Breast epithelium (tissue), 4 donors: ENCODE measurements around the gene TMEM120A. TPM values are rescaled to one million over a fixed set of nuclear protein-coding genes. Genes with fewer than 3 reads are reported as not detected.

Experiments
- DNase-seq, 2 donors: peaks; one replicate each; pipeline ENCODE4 v3.0.0-alpha.2; 2019; ENCODE audit warnings: low spot score in 2 of 2
- H3K27ac ChIP-seq, 2 donors: fragments of 200-600 bp; sonication (generic) in 1 of 2; one replicate each; pipeline ENCODE4 v1.5.1; 2016 to 2019; ENCODE audit warnings: mild to moderate bottlenecking in 1 of 2
- H3K27me3 ChIP-seq, 2 donors: fragments of 200-600 bp; sonication (generic) in 1 of 2; one replicate each; pipeline versions ENCODE4 v1.5.1 to v1.6.0; 2017 to 2019; ENCODE audit warnings: control low read depth in 1 of 2, mild to moderate bottlenecking in 1 of 2
- H3K36me3 ChIP-seq: fragments of 200-600 bp; one replicate; pipeline ENCODE4 v1.5.1; 2019
- H3K4me1 ChIP-seq, 2 donors: fragments of 200-600 bp; sonication (generic); one replicate each; pipeline ENCODE4 v1.5.1; 2016 to 2019; ENCODE audit warnings: control low read depth in 1 of 2
- H3K4me3 ChIP-seq, 3 donors: fragments of 200-600 bp; sonication (generic); 1 replicate in 2 of 3; 2 replicates in 1 of 3; pipeline ENCODE4 v1.5.1; 2016 to 2019; ENCODE audit warnings: mild to moderate bottlenecking in 3 of 3, moderate library complexity in 2 of 3
- H3K9me3 ChIP-seq, 2 donors: fragments of 200-600 bp; sonication (generic) in 1 of 2; one replicate each; pipeline ENCODE4 v1.5.1; 2016 to 2019; ENCODE audit warnings: control low read depth in 1 of 2
- POLR2A ChIP-seq: fragments of 450-650 bp; IDR thresholded peaks from one replicate; pipeline ENCODE4 v1.6.1; 2016; ENCODE audit warnings: antibody characterized with exemption, mild to moderate bottlenecking, moderate library complexity
- POLR2AphosphoS5 ChIP-seq, 3 donors: sonication (generic); formaldehyde crosslinking; IDR thresholded peaks; one replicate each; pipeline ENCODE4 v1.6.1; 2017; ENCODE audit warnings: antibody characterized with exemption in 3 of 3
- intact Hi-C: fragments of 100-400 bp; cut with DNase I; formaldehyde crosslinking; loops from one replicate; pipeline ENCODE4 v1.15.1; 2023; ENCODE audit warnings: low total_unique reads
- total RNA-seq, 3 donors: library from RNA; depleted of rRNA; stranded (reverse); fragments of >200 nt; gene quantifications; one replicate each; pipeline ENCODE4 v1.1.0, GENCODE V29; 2016
- TF ChIP-seq, protein P1 (sequence below), 3 donors: fragments of 450-650 bp; IDR thresholded peaks; one replicate each; pipeline ENCODE4 v1.5.1; 2016 to 2017; ENCODE audit warnings: antibody characterized with exemption in 3 of 3, mild to moderate bottlenecking in 3 of 3, moderate library complexity in 3 of 3

The TMEM120A gene
- total RNA-seq, 3 donors from 2014 or later = 27.2 to 52.0 (median 42.9) TPM

DNA sequence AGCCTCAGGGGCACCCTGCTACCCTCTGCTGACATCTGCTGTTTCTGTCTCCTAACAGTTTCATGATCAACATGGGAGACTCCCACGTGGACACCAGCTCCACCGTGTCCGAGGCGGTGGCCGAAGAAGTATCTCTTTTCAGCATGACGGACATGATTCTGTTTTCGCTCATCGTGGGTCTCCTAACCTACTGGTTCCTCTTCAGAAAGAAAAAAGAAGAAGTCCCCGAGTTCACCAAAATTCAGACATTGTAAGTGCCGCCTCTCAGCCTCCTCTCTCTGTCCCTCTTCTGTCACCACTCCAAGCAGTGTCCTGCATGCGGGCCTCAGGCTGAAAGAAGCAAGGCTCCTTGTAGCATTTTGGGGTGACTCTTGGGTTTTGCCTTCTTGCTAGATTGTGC, 40.5 kb downstream of the TMEM120A start:
- no peak for TF ChIP-seq POLR2A
- DNase-seq = no peak
- H3K4me3 ChIP-seq = no peak overlapping the region
- no peaks in the 10 kb centered on the region for H3K36me3 ChIP-seq
- intact Hi-C loops = no loop called here
- no peak overlapping the region for H3K27ac ChIP-seq
- no peaks in the 10 kb centered on the region for H3K9me3 ChIP-seq
- H3K27me3 ChIP-seq = no peaks in the 10 kb centered on the region
- no peaks in the 10 kb centered on the region for H3K4me1 ChIP-seq

DNA sequence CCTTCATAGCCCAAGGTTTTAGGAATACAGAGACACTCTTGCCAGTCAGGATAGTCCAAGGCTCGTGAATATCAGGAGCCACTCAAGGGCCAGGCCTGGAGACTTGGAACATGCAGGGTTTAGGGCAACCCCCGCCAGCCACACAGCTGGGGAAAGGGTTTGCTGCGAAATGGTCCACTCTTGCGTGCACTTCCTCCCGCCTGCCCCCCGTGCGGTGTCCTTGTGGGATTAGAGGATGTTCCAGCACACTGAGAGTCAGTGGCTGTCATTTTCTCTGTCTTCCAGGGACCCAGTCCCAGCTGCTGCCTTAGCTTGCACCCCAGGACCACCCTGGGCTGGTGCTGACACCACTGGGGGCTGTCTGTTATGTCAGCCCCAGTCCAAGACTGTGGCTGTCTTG, 41.0 kb downstream of the TMEM120A start:
- TF ChIP-seq POLR2A = no peak
- TF ChIP-seq, protein P1, sequence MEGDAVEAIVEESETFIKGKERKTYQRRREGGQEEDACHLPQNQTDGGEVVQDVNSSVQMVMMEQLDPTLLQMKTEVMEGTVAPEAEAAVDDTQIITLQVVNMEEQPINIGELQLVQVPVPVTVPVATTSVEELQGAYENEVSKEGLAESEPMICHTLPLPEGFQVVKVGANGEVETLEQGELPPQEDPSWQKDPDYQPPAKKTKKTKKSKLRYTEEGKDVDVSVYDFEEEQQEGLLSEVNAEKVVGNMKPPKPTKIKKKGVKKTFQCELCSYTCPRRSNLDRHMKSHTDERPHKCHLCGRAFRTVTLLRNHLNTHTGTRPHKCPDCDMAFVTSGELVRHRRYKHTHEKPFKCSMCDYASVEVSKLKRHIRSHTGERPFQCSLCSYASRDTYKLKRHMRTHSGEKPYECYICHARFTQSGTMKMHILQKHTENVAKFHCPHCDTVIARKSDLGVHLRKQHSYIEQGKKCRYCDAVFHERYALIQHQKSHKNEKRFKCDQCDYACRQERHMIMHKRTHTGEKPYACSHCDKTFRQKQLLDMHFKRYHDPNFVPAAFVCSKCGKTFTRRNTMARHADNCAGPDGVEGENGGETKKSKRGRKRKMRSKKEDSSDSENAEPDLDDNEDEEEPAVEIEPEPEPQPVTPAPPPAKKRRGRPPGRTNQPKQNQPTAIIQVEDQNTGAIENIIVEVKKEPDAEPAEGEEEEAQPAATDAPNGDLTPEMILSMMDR (IDR thresholded peaks at IDR 0.05) = no peak
- TF ChIP-seq POLR2AphosphoS5 (IDR thresholded peaks at IDR 0.05) = no peak
- H3K4me1 ChIP-seq = no peaks in the 10 kb centered on the region
- no peaks in the 10 kb centered on the region for H3K27me3 ChIP-seq
- no peaks in the 10 kb centered on the region for H3K9me3 ChIP-seq
- intact Hi-C loops = no loop called here
- H3K36me3 ChIP-seq = no peaks in the 10 kb centered on the region
- DNase-seq = no peak
- H3K4me3 ChIP-seq = no peak overlapping the region
- H3K27ac ChIP-seq = peak overlapping the region in 1 of 2 donors; percentile 32

DNA sequence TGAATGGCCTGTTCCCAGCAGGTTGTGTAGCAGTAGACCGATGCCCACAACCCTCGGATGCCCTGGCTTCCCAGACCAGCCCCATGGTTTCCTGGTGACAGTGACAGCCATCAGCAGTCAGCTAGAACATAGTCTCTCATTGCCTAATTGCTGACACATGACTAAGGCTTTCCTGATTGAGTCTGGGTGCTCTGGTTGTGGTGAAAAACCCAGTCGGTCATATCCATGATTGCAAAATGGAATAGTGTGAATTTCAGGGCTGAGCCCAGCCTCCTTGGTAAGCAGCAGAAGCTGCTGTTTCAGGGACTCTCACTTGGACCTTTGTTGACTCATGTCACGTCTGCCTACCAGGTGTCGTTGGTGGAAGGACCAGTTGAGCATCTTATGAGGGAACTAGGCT, 42.9 kb downstream of the TMEM120A start:
- Histone ChIP-seq H3K9me3 (no peaks in the 10 kb centered on the region), H3K4me3 (no peak overlapping the region), H3K4me1 (no peaks in the 10 kb centered on the region), H3K27ac (peak overlapping the region in 1 of 2 donors; percentile 59), H3K27me3 (no peaks in the 10 kb centered on the region), H3K36me3 (no peaks in the 10 kb centered on the region)
- TF ChIP-seq POLR2AphosphoS5 (IDR thresholded peaks at IDR 0.05) = peak in 1 of 3 donors; percentile 66
- TF ChIP-seq, protein P1 (IDR thresholded peaks at IDR 0.05) = no peak
- intact Hi-C loops = no loop called here
- peak in 1 of 2 donors; percentile 21 for DNase-seq

DNA sequence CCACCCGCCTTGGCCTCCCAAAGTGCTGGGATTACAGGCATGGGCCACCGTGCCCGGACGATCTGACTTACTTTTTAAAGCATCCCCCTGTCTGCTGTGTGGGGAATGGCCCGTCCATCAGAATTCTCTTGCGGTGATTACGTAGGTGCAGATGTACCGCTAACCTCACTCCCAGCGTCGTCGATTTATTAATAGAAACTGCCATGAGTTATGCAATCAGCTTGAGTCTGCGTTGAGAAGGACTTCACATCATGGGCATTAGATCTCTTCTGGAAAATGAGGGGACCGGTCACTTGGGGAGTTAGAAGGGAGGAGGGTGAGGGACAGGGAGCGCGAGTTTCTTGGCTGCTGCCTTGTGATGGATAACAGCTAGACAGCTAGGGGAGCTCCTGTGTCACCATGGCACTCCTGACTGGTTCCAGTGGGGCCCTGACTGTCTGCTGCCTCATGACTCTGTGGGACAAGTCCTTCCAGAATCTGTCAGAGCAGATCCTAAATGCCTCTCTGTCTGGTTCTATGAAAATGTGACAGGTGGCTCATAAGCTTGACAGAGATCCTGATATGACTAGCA, 44.2 kb downstream of the TMEM120A start:
- Histone ChIP-seq H3K4me3 (no peak overlapping the region), H3K36me3 (no peaks in the 10 kb centered on the region), H3K27me3 (no peaks in the 10 kb centered on the region), H3K27ac (no peak overlapping the region), H3K9me3 (no peaks in the 10 kb centered on the region), H3K4me1 (no peaks in the 10 kb centered on the region)
- TF ChIP-seq POLR2A = no peak
- TF ChIP-seq, protein P1 (IDR thresholded peaks at IDR 0.05) = no peak
- TF ChIP-seq POLR2AphosphoS5 (IDR thresholded peaks at IDR 0.05) = no peak
- DNase-seq = no peak
- intact Hi-C loops = no loop called here

DNA sequence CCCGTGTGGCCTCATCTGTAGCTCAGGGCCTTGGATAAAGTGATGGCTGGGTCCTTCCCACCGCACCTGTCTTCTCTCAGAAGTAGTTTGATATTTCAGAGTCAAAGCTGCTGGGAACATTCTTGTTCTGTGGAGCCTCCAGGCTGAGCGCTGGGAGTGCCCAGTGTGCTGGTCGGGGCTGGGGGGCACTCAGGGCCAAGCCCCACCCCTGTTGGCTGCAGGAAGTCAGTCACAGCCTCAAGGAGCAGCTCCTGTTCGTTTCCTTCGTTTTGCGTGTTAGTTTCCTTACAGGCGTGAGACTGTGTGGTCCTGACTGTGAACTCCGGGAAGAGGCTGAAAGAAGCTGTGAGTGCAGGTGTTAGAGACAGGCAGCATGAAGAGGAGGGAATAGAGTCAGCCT, 46.2 kb downstream of the TMEM120A start:
- Histone ChIP-seq H3K27ac (no peak overlapping the region), H3K27me3 (no peaks in the 10 kb centered on the region), H3K4me1 (no peaks in the 10 kb centered on the region), H3K36me3 (no peaks in the 10 kb centered on the region), H3K4me3 (no peak overlapping the region), H3K9me3 (no peaks in the 10 kb centered on the region)
- TF ChIP-seq POLR2A (no peak), POLR2AphosphoS5 (IDR thresholded peaks at IDR 0.05) (no peak)
- TF ChIP-seq, protein P1 (IDR thresholded peaks at IDR 0.05) = no peak
- no peak for DNase-seq
- intact Hi-C loops = no loop called here
